T-helper 22 cell (primary cell): ENCODE measurements around the gene CXXC1.
A peak's percentile ranks its signal among the peaks of the same experiment; 100 is the strongest.
"Not testable (repeated sequence)": the region's sequence is repeated elsewhere in the genome, so short reads cannot be mapped to it uniquely, and the experiment has no call there.

Experiments used
- DNase-seq: peaks from one replicate; pipeline ENCODE4 v3.0.0-alpha.2; 2020; ENCODE audit warnings: low read depth

Gene CXXC1

GRCh38 chr18:50297621-50298442 is 10.3 kb upstream of the CXXC1 start:
- no peak for DNase-seq

- no peak for DNase-seq
Measured at GRCh38 chr18:50293039-50293438, 5.5 kb upstream of the CXXC1 start.

GRCh38 chr18:50289108-50289443 is 1.6 kb upstream of the CXXC1 start:
- DNase-seq: no peak

- not testable (repeated sequence) for DNase-seq
Measured at GRCh38 chr18:50288348-50289107, 1.0 kb upstream of the CXXC1 start.

GRCh38 chr18:50287028-50287440 is 458 bp downstream of the CXXC1 start:
- no peak for DNase-seq

- DNase-seq: no peak
Measured at GRCh38 chr18:50286391-50287027, 983 bp downstream of the CXXC1 start.

GRCh38 chr18:50285631-50286321 is 1.7 kb downstream of the CXXC1 start:
- no peak for DNase-seq

GRCh38 chr18:50285071-50285470 is 2.4 kb downstream of the CXXC1 start:
- no peak for DNase-seq

- no peak for DNase-seq
Measured at GRCh38 chr18:50284255-50284885, 3.1 kb downstream of the CXXC1 start.

GRCh38 chr18:50283469-50284209 is 3.9 kb downstream of the CXXC1 start:
- no peak for DNase-seq

GRCh38 chr18:50282521-50283335 is 4.8 kb downstream of the CXXC1 start:
- no peak for DNase-seq

GRCh38 chr18:50281972-50282520 is 5.4 kb downstream of the CXXC1 start:
- no peak for DNase-seq

- DNase-seq: peak; percentile 97
Measured at GRCh38 chr18:50281295-50281971, 6.1 kb downstream of the CXXC1 start, which contains the start of gene MBD1. MBD1 (minus strand) TSS chr18:50281523; CDS start chr18:50279992, 1,531 bp downstream.

- DNase-seq: no peak
Measured at GRCh38 chr18:50280707-50281294, 6.7 kb downstream of the CXXC1 start.

GRCh38 chr18:50279752-50280151 is 7.7 kb downstream of the CXXC1 start:
- no peak for DNase-seq

- no peak for DNase-seq
Measured at GRCh38 chr18:50277942-50278341, 9.6 kb downstream of the CXXC1 start.

GRCh38 chr18:50276452-50276851 is 11.0 kb downstream of the CXXC1 start:
- DNase-seq: no peak

GRCh38 chr18:50275503-50276036 is 11.9 kb downstream of the CXXC1 start:
- no peak for DNase-seq

GRCh38 chr18:50274941-50275340 is 12.6 kb downstream of the CXXC1 start:
- DNase-seq: no peak
